GM12878 (cell line): ENCODE data around the gene PPAN.

ENCODE experiments used
- CTCF ChIP-seq, 3 experiments: IDR thresholded peaks in 2 of 3; conservative IDR thresholded peaks in 1 of 3; 2 replicates each; pipeline ENCODE4 v1.5.1; 2011; ENCODE audit warnings: low read depth in 3 of 3, low read length in 3 of 3, mild to moderate bottlenecking in 3 of 3, control low read depth in 2 of 3, moderate library complexity in 2 of 3, inconsistent platforms in 1 of 3, mixed read lengths in 1 of 3; ENCODE audit not compliant: control insufficient read depth in 2 of 3, insufficient read depth in 1 of 3; ENCODE audit errors: extremely low read depth in 1 of 3
- GABPA ChIP-seq: IDR thresholded peaks from 2 replicates; pipeline ENCODE4 v1.6.1; 2014; ENCODE audit warnings: antibody characterized with exemption, low read depth, mild to moderate bottlenecking, inconsistent platforms
- POLR2A ChIP-seq: IDR thresholded peaks from 2 replicates; pipeline ENCODE4 v1.6.1; 2011; ENCODE audit warnings: low read depth, mild to moderate bottlenecking, low read length

- TF ChIP-seq CTCF (IDR thresholded peaks at IDR 0.05 in 2 of 3, conservative IDR thresholded peaks at IDR 0.05 in 1 of 3; ENCODE audit: control insufficient read depth in 2 of 3, extremely low read depth in 1 of 3, insufficient read depth in 1 of 3, low read depth in 3 of 3, low read length in 3 of 3) (no peak), GABPA (no peak), POLR2A (peak; percentile 48; the same call in 1 of the 2 replicates)
Measured at GRCh38 chr19:10158071-10158470, 51.9 kb downstream of the PPAN start.
